ENCODE measurements around the gene SLC35B1. TPM values are rescaled to one million over a fixed set of nuclear protein-coding genes. Genes with fewer than 3 reads are reported as not detected.

SLC35B1 gene
- polyA plus RNA-seq, 2 of the 4 experiments (the other 2 are of a cell fraction): 72.7 to 191 TPM

DNA sequence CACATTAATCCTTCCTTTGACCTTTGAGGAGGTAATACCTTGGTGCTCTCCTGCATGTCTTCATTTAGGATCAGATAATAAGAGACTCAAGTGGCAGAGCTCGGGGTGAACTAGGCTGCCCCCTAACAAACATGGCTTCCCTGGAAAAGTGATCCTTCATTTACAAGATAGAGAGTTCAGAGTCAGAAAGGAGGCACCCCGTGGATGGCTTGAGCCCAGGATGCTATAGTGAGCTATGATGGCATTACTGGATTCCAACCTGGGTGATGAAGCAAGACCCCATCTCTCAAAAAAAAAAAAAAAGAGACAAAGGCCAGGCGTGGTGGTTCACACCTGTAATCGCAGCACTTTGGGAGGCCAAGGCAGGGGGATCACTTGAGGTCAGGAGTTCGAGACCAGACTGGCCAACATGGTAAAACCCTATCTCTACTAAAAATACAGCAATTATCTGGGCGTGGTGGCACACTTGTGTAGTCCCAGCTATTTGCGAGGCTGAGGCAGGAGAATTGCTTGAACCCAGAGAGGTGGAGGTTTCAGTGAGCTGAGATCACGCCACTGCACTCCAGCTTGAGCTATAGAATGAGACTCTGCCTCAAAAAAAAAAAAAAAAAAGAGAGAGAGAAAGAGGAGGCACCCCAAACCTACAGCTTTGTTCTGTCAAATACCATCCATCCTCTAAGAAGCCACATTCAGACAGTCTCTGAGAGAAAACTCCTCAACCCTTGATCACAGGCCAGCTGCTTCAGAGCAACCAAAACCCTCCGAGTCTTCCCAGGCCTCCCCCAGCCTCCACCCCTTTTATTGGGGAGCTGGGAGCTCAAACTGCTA is 48.8 kb upstream of the SLC35B1 start (continued):
- TF ChIP-seq, protein P1, sequence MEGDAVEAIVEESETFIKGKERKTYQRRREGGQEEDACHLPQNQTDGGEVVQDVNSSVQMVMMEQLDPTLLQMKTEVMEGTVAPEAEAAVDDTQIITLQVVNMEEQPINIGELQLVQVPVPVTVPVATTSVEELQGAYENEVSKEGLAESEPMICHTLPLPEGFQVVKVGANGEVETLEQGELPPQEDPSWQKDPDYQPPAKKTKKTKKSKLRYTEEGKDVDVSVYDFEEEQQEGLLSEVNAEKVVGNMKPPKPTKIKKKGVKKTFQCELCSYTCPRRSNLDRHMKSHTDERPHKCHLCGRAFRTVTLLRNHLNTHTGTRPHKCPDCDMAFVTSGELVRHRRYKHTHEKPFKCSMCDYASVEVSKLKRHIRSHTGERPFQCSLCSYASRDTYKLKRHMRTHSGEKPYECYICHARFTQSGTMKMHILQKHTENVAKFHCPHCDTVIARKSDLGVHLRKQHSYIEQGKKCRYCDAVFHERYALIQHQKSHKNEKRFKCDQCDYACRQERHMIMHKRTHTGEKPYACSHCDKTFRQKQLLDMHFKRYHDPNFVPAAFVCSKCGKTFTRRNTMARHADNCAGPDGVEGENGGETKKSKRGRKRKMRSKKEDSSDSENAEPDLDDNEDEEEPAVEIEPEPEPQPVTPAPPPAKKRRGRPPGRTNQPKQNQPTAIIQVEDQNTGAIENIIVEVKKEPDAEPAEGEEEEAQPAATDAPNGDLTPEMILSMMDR (IDR thresholded peaks at IDR 0.05): no peak
- TF ChIP-seq CHD2 (IDR thresholded peaks at IDR 0.05; ENCODE audit: low read length, partially characterized antibody): no peak
- TF ChIP-seq PBX3 (IDR thresholded peaks at IDR 0.05): no peak
- no peak for TF ChIP-seq HES2 (IDR thresholded peaks at IDR 0.05)
- no peak for TF ChIP-seq RARB (CRISPR knock-in tag; IDR thresholded peaks at IDR 0.05)

GRCh38 chr17:49755663-49756283 is 48.0 kb upstream of the SLC35B1 start:
- FAIRE-seq: no peak
- ChIA-PET CTCF (interaction anchor here (0.9 to 2.2 kb wide), 6 partner anchors 9 to 199 kb away, joined by 3 to 9 read pairs (median 4); partner anchors contain the start of gene FAM117A), POLR2A (no interaction called here)
- H3K4me3 ChIP-seq: no peak overlapping the region
- no peak for ATAC-seq
- TF ChIP-seq ESRRA (IDR thresholded peaks at IDR 0.05; ENCODE audit: borderline replicate concordance, low read length) (no peak), ZSCAN20 (CRISPR knock-in tag; IDR thresholded peaks at IDR 0.05) (no peak), GATA3 (IDR thresholded peaks at IDR 0.05; ENCODE audit: borderline replicate concordance) (no peak), ZFP36 (IDR thresholded peaks at IDR 0.05; ENCODE audit: borderline replicate concordance, partially characterized antibody) (no peak), FOXS1 (CRISPR knock-in tag; IDR thresholded peaks at IDR 0.05) (no peak), HOXB5 (CRISPR knock-in tag; IDR thresholded peaks at IDR 0.05) (no peak), KDM1A (IDR thresholded peaks at IDR 0.05; ENCODE audit: low read depth) (no peak), FOSB (CRISPR knock-in tag; IDR thresholded peaks at IDR 0.05) (no peak), CHD2 (IDR thresholded peaks at IDR 0.05; ENCODE audit: low read length, partially characterized antibody) (no peak), MAX (IDR thresholded peaks at IDR 0.05) (no peak), RCOR1 (IDR thresholded peaks at IDR 0.05; ENCODE audit: low read depth, low read length) (no peak), RNF2 (IDR thresholded peaks at IDR 0.05; ENCODE audit: borderline replicate concordance, low read depth) (no peak), FOSL2 (IDR thresholded peaks at IDR 0.05) (no peak), FOSL2 (CRISPR knock-in tag; IDR thresholded peaks at IDR 0.05) (no peak), TFCP2L1 (CRISPR knock-in tag; IDR thresholded peaks at IDR 0.05) (no peak)
- TF ChIP-seq, protein P2, sequence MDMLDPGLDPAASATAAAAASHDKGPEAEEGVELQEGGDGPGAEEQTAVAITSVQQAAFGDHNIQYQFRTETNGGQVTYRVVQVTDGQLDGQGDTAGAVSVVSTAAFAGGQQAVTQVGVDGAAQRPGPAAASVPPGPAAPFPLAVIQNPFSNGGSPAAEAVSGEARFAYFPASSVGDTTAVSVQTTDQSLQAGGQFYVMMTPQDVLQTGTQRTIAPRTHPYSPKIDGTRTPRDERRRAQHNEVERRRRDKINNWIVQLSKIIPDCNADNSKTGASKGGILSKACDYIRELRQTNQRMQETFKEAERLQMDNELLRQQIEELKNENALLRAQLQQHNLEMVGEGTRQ (IDR thresholded peaks at IDR 0.05): no peak
- H3K27ac ChIP-seq: no peak overlapping the region
- no peaks in the 10 kb centered on the region for H3K9me3 ChIP-seq
- DNase-seq (ENCODE audit: low read depth in 1 of 2, low spot score in 1 of 2): no peak
- 52% methylated on average over 4 of the region's 4 CpGs for WGBS (ENCODE audit: missing lambda C conversion rate)
- H3K4me1 ChIP-seq: no peaks in the 10 kb centered on the region
- no peak overlapping the region for H3K4me2 ChIP-seq

Measured in A549 (cell line).